Measurements from ENCODE around the gene MCM6.
"Not testable (repeated sequence)": the region's sequence is repeated elsewhere in the genome, so short reads cannot be mapped to it uniquely, and the experiment has no call there.

The MCM6 gene

DNA sequence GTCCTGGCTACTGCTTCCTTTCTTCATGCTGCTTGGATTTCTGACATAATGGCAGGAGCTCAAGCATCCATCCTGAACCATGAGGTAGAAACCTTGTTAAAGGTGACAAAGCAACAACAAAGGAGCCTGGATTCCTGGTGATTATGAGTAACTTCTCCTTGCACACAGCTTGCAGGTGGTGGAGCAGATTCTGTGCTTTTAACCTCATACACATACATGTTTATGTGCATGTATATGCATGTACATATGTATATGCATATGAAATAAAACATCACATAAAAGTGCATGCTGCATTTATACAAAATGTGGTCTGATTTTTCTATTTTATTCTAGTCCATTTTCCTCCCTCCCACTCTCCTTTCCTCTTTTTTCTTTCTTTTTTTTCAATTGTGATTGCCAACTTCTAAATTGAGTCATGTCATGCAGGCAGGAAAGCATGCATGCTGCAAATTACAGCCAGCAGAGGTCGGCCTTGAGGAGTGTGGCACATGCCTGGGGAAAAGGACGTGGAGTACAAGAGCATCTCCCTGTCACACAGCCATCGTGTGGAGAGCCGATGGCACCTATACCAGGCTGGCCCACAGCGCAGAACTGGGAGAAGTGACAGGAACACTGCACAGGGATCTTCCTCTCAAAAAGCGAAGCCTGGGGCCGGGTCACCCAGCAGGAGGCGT is 57.2 kb downstream of the MCM6 start:
- no peak for DNase-seq

DNA sequence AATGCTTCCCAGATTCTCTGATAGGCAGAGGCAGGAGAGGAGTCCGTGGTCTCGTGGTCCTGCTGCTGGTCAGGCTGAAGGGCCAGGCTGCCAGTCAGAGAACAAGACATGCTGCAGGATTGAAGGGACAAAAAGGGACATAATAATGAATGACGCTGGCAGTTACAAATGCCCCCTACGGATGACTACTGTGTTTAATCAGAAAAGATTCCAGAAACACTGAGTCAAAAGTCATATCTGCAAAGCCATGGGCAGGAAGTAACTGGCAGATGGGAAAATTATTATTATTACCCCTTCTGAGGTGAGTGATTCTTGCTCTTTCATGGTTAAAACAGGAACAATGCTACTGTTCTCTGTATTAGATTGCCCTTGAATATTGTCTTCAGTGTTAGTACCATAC is 58.3 kb downstream of the MCM6 start:
- DNase-seq: no peak

DNA sequence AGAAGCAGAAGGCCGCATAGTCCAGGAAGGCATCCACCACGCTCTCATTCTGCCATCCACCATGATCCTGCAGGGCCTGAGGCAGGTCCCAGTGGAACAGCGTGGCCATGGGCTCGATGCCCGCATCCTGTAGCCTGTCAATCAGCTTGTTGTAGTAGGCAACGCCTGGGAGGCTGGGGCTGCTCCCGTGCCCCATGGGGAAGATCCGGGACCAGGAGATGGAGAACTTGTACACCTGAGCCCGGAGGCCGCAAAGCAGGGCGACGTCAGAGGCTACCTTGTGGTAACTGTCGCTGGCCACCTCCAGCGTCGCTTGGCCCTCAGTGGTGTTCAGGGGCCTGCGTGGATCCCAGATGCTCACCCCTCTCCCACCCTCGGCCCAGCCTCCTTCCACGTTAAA is 58.8 kb downstream of the MCM6 start:
- no peak for DNase-seq

DNA sequence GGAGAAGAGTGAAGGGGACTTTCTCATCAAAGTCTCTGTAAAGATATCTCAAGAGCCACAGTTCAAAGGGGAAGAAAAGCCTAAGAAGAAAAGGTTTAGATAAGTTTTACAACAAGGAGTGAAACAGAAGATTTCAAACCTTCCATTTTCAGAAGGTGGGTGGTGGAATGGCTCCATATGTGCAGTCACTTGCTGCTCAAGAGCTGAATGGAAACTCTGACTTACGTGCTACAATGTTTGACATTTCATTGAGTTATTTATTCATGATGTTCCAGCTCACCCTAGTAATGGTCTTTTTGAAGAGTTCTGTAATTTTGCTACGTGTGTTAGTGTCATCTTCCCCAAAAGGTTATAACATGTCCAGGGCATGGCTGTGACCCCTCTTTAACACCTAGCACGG is 61.0 kb downstream of the MCM6 start:
- DNase-seq: no peak

DNA sequence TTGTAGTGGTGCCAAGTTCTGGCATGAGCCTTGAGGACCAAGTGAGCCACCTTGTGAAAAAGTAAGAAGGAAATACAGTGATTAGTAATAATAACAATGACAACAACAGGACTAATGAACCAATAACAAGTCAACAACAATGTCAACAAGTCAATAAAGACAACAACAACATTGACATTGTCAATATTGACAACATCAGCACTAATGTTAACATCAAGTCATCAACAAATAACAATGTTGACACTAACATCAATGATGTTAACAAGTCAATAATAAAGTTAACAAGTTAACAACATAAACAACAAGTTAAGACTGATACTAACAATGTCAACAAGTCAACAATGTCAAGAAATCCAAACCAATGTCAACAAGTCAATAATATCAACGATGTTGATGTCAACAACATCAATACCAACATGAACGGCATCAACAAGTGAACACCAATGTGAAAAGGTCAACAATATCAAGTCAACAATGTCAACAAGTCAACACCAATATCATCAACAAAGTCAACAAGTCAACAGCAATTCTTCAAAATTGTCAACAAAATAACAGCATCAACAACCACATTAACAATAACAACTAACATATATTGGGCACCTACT is 63.2 kb downstream of the MCM6 start:
- DNase-seq: no peak

DNA sequence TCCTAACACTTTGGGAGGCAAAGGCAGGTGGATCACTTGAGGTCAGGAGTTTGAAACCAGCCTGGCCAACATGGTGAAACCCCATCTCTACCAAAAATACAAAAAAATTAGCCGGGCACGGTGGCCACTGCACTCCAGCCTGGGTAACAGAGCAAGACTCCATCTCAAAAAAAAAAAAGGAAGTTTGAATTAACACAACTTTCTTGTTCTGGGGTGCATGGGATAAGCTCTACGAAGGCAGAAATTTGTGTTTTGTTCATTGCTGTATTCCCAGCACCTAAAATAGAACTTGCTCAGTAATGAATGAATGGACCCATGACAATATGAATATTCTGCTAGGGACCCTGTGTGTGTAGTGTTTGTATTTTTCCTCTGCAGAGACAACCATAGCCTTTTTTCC is 68.4 kb downstream of the MCM6 start:
- DNase-seq: not testable (repeated sequence)

DNA sequence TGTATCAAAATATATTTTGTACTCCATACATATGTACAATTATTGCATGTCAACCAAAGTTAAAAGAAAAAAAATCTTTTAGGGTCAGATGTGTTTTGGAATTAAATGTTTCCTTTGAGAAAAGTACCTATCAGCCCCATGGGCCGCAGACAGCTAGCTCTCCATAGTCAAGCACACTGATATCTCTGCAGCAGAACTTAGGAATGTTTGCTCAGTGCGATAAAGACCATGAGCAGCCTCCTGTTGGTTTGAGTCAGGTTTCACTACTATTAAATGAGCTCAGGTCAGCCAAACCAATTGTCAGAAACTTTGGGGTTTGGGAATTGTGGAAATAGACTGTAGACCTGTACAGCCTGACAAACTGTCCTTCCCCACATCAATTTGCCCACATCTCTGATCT is 73.0 kb downstream of the MCM6 start:
- DNase-seq: no peak

DNA sequence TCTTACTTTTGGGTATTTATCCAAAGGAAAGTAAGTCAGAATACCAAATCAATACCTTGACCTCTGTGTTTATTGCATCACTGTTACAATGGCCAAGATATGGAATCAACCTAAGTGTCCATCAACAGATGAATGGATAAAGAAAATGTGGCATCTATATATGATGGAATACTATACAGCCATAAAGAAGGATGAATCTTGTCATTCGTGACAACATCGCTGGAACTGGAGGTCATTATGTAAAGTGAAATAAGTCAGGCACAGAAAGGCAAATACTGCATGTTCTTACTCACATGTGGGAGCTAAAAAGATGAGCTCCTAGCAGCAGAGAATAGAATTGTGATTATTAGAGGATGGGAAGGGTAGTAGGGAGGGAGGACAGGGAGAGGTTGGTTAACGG is 73.9 kb downstream of the MCM6 start:
- no peak for DNase-seq

DNA sequence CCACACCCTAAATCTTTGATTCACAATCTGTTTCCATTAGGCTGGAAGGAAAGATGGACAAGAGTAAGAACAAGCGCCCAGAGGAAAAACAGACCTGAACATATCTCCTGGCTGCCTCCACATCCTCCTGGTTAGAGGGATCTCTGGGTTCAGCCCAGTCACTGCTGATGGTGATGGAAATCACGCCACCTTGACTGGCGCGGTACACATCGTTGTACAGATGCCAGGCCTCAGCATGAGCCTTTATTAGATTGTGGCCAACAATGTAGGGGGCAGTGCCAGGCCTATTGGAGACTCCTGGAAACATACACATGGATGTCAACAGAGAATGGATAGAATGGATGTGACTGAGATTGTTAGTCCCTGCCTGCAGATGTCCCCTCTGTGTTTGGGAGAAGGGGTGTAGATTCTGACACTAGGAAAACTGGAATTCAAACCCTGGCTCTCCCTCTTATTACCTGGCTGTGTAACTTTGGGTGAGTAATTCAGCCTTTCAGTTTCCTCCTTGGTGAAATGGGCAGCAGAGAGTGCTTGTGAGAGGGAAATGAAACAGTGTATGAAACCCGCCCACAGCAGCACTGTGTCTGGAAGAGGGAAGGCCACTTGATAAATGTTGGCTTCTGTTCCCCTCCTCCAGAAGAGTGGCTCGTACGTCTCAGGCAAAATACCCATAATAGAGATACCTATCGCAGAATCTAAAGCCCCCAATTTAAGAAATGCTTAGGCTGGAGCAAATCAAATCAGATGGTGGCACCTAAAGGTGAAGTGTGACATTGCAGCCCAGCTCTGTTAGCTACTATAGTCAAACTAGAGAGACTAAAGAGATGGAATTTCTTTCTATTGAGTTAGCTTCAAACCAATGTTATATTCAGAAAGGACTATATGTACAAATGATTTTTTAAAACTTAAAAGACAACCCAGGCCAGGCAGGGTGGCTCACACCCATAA is 75.5 kb downstream of the MCM6 start:
- DNase-seq: no peak

DNA sequence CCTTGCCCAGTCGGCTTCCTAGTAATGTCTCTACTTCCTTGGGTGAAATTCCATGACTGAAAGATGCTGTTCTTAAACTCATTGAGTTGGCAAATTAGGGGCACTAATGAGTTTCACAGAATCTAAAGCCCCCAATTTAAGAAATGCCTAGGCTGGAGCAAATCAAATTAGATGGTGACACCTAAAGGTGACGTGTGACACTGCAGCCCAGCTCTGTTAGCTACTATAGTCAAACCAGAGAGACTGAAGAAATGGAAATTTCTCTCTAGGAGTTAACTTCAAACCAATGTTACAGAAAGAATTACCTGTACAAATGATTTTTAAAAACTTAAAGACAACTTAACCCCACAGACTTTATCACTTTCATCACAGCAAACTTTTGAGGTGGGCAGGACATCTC is 76.5 kb downstream of the MCM6 start:
- no peak for DNase-seq

DNA sequence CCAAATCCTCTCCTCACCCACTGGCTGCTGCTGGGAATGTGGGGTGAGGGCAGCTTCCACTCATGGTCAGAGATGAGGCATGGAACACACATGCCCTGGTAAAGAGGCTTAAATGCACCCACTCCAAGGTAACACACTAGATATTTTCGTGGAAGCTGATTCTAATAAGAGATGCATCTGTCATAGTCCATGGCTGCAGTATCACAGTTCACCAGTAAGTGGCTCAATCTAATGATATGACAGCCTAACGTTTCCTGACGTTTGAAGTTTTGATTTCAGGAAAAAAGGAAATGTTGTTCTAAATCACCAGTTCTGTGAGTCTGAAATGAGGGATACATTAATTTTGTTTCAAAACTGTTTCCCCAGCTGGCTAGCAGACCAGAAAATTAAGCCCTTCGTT is 77.5 kb downstream of the MCM6 start:
- no peak for DNase-seq

DNA sequence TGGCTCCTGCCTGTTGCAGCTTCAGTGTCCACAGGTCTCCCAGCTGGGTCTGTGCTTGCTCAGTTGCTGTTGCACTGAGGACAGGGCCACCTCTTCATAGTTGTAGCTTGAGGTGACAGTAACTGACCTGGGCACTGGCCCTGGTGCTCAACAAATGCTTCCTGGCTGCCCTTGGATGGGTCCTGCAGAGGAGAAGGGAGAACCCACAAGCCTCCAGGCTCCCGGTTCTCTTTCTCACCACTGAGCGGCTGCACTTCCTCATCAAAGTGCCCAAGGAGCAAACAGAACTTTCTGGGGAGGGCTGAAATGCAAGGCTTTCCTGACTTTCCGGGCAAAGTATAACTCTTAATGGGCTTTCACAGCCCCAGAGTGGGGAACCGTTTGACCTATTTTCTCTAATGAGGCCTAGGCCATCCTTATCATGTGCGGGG is 78.0 kb downstream of the MCM6 start:
- no peak for DNase-seq

DNA sequence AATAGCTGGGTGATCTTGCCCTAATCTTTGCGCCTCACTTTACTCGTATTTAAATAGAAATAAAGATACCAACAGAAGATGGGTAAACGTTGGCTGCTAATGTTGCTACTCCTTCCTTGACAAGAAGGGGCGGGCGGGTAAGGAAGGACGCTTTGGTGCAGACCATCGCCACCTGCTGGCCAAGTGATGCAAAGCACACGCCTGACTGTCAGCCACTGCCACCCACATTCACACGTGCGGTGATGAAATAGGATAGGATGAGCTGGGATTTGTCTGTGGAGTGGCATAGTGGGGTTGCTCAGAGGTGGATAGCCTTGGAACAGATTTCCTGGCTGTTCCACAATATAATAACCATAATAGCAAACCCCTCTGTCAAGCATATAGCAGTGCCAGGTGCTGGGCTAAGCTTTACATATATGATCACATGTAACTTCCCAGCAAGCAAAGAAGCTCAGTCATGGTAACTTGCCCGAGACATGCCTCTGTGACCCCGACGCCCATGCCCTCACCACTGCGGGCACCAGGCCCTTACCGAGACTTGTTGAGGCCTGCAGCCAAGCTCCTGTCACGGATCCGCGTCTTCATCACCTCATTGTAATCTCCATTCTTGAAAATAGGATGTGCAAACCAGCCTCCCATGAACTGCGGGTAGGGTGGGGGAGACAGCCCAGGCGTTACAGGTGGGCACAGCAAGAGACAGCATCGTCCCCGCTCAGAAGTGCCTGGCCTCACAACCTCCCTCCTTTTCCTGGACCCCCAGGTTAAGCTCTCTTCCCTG is 78.6 kb downstream of the MCM6 start:
- DNase-seq: peak; percentile 14

DNA sequence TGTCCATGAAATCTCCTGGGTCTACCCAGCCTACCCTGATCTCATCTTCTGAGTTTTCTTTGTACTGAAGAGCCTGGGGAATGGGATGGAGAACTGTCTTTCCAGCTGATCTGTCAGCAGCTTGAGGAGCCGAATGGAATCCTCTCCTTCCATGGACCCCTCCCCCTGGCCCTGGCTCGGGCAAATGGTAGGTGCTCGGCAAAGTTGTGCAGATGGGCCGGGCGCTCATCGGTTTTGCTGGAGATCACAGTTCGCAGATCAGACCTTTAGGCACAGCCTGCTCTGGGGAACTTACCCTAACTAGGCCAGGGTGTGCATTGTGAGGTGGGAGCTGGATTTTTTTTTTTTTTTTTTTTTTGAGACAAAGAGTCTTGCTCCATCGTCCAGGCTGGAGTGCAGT is 79.6 kb downstream of the MCM6 start:
- DNase-seq: no peak

DNA sequence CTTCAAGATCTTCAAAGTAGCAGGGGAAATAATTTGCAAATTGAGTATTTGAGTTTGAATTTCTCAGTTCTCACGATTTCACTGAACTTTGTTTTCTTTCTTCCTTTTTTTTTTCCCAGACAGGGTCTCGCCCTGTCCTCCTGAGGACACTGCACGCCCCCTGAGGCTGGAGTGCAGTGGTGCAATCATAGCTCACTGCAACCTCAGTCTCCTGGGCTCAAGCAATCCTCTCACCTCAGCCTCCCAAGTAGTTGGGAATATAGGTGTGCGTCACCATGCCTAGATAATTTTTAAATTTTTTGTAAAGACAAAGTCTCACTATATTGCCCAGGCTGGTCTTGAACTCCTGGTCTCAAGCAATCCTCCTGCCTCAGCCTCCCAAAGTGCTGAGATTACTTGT is 80.6 kb downstream of the MCM6 start:
- DNase-seq: not testable (repeated sequence)

DNA sequence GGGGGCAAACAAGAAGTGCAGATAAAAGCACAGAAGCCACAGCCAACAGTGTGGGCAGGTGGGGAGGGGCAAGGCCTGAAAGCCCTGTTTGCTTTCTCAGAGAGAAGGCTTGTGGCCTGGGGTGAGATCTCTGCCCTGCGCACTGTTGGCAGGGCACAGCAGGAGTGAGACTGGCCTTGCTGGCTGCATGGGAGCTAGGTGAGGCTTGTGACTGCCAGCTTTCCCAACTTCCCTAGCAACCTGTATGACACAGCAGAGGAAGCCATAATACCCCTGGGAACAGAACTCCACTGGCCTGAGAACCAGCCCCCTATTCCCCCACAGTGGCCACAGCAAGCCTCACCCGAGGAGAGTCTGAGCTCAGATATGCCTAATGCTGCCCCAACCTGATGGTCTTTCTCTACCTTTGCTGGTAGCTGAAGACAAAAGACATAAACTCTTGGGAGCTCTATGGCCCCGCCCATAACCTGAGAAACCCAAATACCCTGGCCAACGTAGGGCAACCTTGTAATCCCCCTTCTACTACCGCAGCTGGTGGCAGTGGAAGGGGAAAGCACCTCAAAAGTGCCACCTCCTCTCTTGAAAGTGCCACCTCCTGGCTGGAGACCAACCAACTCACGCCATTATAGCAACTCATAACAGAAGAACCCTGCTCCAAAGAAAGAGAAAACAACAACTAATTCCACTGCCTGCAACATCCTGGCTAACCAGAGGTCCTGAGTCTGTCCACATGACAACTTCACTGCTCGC is 83.7 kb downstream of the MCM6 start:
- no peak for DNase-seq

DNA sequence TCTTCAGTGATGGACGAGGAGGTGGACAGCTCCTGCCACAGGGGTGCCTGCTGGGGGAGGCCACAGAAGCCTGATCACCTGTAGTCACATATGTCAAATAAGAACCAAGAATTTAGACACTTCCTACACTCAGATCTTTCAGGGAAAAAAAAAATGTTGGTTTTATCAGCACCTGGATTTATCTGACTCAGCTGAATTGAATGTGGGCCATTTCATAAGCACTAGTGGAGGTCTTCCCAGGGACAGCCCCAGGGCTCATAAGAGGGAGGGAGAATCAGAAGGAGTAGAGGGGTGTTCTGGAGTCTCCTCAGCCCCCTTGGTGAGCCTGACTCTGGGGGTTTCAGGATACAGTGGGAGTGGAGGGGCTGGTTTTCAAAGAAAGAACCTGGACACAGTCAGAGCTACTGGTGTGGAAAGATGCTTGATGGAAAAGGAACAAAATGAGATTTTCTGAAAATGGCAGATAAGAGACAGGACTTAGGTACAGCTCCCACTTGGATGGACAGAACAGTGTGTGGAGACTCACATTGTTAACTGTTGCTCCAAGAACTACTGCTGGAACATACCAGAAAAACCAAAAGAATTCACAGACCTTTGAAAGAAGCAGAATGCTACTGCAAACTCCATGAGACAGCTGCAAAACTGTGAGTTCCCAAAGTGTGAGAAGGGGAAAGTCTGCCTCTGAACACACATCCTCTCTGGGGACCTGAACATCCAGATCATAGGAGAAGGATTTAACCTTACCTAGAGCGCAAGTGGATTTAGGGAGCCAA is 84.6 kb downstream of the MCM6 start:
- DNase-seq: no peak

DNA sequence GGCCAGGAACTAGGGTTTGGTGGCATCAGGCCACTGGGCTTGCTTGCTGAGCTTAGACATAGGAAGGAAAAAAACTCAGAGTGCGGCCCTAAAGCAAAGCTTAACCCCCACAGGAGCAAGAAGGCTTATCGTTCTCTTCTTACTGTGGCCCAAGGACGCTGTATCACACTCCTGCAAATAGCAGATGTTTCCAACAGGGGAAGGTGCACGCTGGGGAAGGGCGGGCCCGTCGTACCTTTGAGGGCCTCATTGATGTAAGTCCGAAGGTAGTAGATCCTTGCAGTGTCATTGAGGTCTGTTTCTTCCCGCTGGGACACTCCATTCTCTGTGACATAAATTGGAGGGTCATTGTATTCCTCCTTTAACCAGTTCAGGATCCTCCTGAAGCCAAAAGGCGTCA is 85.8 kb downstream of the MCM6 start:
- DNase-seq: no peak

Data from activated gamma-delta T cell (primary cell).